NCI-H748 (cell line): ENCODE measurements around the gene SMIM33.
"Not testable (repeated sequence)": the region's sequence is repeated elsewhere in the genome, so short reads cannot be mapped to it uniquely, and the experiment has no call there.

Experiments
- DNase-seq: peaks from one replicate; lab custom pipeline; 2025; ENCODE audit not compliant: unreplicated experiment; lab: John Stamatoyannopoulos, UW

Gene SMIM33

GRCh38 chr5:139456776-139457175 lies 14.0 kb upstream of the SMIM33 start:
- no peak for DNase-seq

DNA sequence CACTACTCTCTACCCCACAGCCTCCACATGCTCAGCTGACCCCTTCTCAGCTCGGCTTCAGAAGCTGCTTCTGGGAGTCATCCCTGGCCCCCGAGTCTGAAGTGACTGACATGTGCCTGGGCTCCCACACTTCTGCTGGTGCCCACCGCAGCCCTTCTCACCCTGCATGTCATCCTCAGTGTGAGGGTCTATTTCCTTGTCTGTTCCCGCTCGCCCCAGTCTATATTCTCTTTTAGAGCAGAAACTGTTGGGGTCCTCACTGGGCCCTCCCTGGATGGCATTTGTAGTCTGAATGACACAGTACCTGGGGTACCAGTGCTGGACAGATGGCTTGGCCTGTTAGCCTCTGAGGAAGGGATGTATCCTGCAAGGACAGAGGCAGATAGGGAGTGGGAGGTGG lies 13.6 kb upstream of the SMIM33 start:
- DNase-seq = no peak

- no peak for DNase-seq
Observed at GRCh38 chr5:139457653-139458306, 13.0 kb upstream of the SMIM33 start.

GRCh38 chr5:139458580-139459407 lies 12.0 kb upstream of the SMIM33 start:
- DNase-seq = no peak

- peak; percentile 26 for DNase-seq
Observed at GRCh38 chr5:139459451-139459934, 11.3 kb upstream of the SMIM33 start.

- DNase-seq = no peak
Observed at GRCh38 chr5:139460455-139460854, 10.3 kb upstream of the SMIM33 start.

GRCh38 chr5:139461176-139461575 lies 9.6 kb upstream of the SMIM33 start:
- DNase-seq = no peak

- DNase-seq = no peak
Observed at GRCh38 chr5:139461698-139462097, 9.1 kb upstream of the SMIM33 start.

- no peak for DNase-seq
Observed at GRCh38 chr5:139462586-139463276, 8.1 kb upstream of the SMIM33 start, which contains the start of gene ECSCR. Gene ECSCR, minus strand, starts transcription at chr5:139462743. Its CDS starts 73 bp downstream, at chr5:139462670.

DNA sequence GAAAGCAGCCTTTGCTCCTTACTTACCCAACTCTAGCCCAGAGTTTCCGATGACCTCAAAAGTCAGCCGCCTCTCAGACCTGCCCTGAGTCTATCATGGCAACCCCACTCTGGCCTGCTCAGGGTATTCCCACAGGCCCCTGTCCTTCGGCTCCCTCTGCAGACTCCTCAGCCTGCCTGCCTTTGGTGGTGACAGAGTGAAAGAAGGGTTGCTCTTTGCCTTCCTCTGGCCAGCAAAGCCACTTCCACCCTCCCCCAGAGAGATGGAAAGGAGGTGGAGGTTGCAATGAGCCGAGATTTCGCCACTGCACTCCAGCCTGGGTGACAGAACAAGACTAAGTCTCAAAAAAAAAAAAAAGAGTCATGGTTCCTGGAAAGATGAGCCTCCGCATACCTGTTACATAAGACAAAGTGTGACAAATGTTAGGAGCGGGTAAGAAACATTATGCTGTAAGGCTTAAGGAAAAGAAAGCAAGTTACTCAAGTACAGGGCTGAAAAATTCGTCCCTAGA lies 2.3 kb upstream of the SMIM33 start:
- DNase-seq = no peak

DNA sequence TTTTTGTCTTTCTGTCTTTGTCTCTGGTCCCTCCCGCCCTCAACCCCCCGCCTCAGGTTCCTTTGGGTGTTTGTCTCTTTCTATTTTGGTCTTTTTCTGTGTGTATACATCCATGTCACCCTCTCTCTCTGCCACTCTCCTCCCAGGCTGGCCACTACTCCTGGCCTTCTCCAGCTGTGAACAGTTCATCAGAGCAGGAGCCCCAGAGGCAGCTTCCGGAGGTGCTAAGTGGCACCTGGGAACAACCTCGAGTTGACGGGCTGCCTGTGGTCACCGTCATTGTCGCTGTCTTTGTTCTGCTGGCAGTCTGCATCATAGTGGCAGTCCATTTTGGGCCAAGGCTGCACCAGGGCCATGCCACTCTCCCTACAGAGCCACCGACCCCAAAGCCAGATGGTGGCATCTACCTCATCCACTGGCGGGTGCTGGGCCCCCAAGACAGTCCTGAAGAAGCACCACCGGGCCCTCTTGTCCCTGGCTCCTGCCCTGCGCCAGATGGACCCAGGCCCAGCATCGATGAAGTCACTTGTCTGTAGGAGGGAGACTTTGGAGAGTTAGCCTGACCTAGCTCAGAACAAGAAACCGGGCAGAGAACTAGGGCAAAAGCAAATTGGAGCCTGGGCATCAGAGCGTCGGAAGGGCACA lies 1.7 kb downstream of the SMIM33 start:
- DNase-seq = no peak

DNA sequence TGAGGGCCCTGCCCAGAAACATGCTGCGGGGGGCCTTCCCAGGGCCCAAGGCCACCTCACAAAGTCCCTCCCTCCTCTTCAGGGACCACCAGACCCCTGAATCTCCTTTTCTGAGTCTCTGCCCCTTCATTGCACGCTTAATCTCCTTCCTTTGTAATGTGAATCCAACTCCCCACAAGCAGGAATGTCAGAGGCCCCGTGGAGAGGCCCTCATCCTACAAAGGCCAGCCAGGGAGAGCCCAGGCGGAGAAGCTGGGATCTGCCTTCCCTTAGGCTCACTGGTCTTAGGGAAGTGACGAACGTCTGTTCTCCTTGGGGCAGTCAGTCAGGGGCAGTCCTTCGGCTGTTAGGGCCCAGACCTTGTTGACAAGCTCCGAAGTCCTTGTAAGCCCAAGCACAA lies 2.3 kb downstream of the SMIM33 start:
- no peak for DNase-seq

- no peak for DNase-seq
Observed at GRCh38 chr5:139473565-139473964, 2.8 kb downstream of the SMIM33 start.

DNA sequence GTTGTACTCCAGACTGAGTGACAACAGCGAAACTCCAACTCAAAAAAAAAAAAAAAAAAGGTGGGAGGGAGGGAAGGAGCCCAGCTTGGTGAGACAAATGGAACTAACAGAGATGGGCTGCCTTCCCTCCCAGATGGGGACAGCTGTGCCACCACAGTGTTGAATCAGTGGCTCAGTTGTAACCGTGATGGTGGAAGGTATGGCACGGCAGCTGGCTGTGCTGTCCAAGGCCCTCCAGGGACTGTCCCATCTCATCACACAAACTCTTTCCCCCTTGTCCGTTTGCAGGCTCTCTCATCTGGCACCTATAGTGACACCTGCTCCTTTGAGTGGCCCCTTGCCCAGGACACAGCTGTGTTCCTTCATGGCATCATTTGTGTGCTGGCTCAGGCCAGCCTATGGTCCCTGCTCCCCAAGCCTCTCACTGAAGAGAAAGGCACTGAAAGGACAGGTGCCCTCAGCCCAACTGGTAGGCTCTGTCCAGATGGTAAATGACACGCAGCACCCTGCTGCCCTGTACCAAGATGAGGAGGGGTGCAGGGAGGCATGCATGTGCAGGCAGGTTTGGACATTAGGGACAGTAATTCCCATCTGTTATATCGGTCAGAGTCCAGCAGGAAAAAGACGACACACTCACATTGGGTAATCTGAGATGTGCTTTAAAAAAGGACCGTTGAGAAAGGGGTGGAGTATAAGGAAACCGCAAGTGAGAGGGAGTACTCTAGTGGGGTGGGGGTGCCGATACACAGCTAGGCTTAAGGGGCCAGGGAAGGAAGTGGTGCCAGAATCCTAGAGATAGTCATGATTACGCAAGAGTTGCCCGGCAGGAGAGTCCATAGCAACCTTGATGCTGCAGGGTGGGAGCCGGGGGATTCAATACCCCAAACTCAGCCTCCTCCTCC lies 4.3 kb downstream of the SMIM33 start:
- no peak for DNase-seq

DNA sequence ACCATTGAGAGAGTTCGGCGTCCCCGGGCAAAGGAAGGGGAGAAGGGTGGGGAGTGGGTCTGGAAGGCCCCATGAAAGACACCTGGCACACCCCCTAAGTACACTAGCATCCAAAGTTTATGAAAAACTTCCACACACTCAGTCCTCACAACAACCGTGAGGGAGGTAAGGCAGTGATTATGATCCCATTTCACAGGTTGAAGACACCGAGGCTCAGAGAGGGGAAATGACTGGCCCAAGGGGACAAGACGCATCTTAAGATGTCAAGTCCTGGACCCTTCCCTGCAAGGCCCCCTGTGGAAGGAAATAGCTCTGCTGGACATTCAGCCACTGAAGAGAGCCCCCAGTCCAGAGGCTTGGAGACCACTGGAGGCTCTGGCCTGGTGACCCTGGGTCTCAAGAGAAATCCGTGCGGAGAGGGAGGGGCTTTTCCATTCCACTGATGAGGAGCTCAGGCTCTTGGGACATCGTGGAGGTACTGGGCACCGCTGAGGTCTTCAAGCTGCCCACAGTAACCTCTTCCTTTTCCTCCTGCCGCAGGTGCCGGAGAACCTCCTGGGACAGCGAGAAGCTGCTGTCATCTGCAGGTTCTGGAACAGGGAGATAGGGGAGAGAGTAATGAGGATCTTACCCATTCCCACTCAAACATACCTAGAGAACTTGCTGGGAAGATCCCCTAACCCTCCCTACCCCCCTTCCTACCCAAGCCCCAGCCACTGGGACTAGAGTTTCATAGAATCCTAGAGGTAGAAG lies 5.2 kb downstream of the SMIM33 start:
- no peak for DNase-seq

GRCh38 chr5:139478657-139479423 lies 8.0 kb downstream of the SMIM33 start:
- DNase-seq = not testable (repeated sequence)

DNA sequence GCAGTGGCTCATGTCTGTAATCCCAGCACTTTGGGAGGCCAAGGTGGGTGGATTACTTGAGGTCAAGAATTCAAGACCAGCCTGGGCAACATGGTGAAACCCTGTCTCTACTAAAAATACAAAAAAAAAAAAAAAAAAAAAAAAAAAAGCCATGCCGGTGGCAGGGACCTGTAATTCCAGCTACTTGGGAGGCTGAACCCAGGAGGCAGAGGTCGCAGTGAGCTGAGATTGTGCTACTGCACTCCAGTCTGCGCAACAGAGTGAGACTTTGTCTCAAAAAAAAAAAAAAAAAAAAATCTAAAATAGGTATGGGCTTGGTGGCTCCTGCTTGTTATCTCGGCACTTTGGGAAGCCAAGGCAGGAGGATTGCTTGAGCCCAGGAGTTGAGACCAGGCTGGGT lies 8.9 kb downstream of the SMIM33 start:
- DNase-seq = not testable (repeated sequence)

DNA sequence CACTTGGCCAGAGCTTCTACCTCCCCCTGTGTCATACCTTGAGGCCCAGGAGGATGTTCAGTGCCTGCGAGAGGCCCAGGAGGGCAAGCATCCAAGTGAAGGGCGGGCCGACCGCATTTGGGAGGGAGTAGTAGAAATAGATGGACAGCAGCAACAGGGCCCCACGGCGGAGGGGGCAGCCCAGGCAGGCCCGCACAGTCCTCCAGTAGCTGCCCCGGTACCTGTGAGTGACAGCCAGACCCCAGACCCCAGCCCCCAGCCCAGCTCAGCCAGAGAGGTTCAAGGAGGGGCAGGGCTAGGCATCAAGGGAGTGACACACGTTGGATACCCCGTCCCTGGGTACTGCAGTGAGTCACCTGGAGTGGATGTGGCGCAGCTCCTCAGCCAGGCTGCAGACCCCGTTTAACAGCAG lies 10.3 kb downstream of the SMIM33 start:
- DNase-seq = no peak
